ENCODE data around the gene NFATC2. TPM values are rescaled to one million over a fixed set of nuclear protein-coding genes. Genes with fewer than 3 reads are reported as not detected.

The NFATC2 gene
- total RNA-seq, 1 experiment from 2014 or later, result 0.61 TPM

GRCh38 chr20:51340451-51340840 lies 202.1 kb downstream of the NFATC2 start:
- Histone ChIP-seq H3K27me3 (ENCODE audit: insufficient read depth, low read length) (no peaks in the 10 kb centered on the region), H3T11ph (ENCODE audit: low read length) (no peak overlapping the region), H3K4me1 (ENCODE audit: insufficient read depth, low read length) (no peaks in the 10 kb centered on the region), H3K79me2 (ENCODE audit: insufficient read depth, low read length) (no peaks in the 10 kb centered on the region), H4K91ac (ENCODE audit: insufficient read length, low read depth, low read length) (no peak overlapping the region), H2BK12ac (ENCODE audit: insufficient read length, low read depth, low read length) (no peak overlapping the region), H2BK5ac (ENCODE audit: insufficient read length, low read length) (no peak overlapping the region), H3K4ac (ENCODE audit: low read depth, low read length) (no peak overlapping the region), H3K18ac (ENCODE audit: insufficient read length, low read depth, low read length) (no peak overlapping the region), H3K56ac (ENCODE audit: insufficient read length, low read depth, low read length) (no peak overlapping the region), H3K79me1 (ENCODE audit: insufficient read depth, low read depth, low read length, poor library complexity, severe bottlenecking) (no peaks in the 10 kb centered on the region), H4K20me1 (ENCODE audit: control insufficient read depth, insufficient read depth, insufficient read length) (no peaks in the 10 kb centered on the region), H3K4me2 (ENCODE audit: insufficient read depth, insufficient read length, low read length) (no peak overlapping the region), H2AFZ (ENCODE audit: low read length) (no peak overlapping the region), H2BK120ac (ENCODE audit: low read depth, low read length, poor library complexity, severe bottlenecking) (no peak overlapping the region), H3K23ac (ENCODE audit: insufficient read length, low read depth, low read length) (no peak overlapping the region), H2AK5ac (ENCODE audit: insufficient read length, low read length) (no peak overlapping the region), H3K14ac (ENCODE audit: insufficient read depth, low read length) (no peak overlapping the region), H4K5ac (ENCODE audit: insufficient read length, low read depth, low read length) (no peak overlapping the region), H3K9ac (ENCODE audit: extremely low read depth, insufficient read length, low read length) (no peak overlapping the region), H2BK15ac (ENCODE audit: low read depth, low read length) (no peak overlapping the region), H3K23me2 (ENCODE audit: insufficient read length, low read depth, low read length, poor library complexity, severe bottlenecking) (no peaks in the 10 kb centered on the region), H4K8ac (replicated peaks; ENCODE audit: insufficient read length, low read depth, low read length) (no peak overlapping the region), H3K9me3 (ENCODE audit: control insufficient read depth, low read depth, low read length) (no peaks in the 10 kb centered on the region), H2BK20ac (ENCODE audit: low read depth, low read length, poor library complexity, severe bottlenecking) (no peak overlapping the region), H3K27ac (ENCODE audit: insufficient read length, low read depth, low read length) (no peak overlapping the region)
- peaks cover 6% of the 10 kb centered on the region for H3K27me3 Mint-ChIP-seq (ENCODE audit: low read depth)
- TF ChIP-seq CTCF (conservative IDR thresholded peaks at IDR 0.05), result no peak
- H3K4me1 Mint-ChIP-seq, result peaks cover 4 to 5% of the 10 kb centered on the region in 2 experiments
- DNase-seq, result no peak
- H3K36me3 Mint-ChIP-seq (ENCODE audit: insufficient read depth in 1 of 3, low read depth in 3 of 3), result peaks cover 0 to 4% (median 3%) of the 10 kb centered on the region in 3 experiments; a peak in 3 of 7 replicates
- no peak overlapping the region for H3K4me3 Mint-ChIP-seq
- no peak overlapping the region; a peak in 1 of 7 replicates for H3K27ac Mint-ChIP-seq
- H3K9me3 Mint-ChIP-seq, result peaks cover 6 to 14% of the 10 kb centered on the region in 2 experiments; a peak in 4 of 5 replicates
